Fibroblast of lung (primary cell): Measurements from ENCODE around the gene RTTN.

ENCODE experiments used
- EZH2 ChIP-seq: IDR thresholded peaks from 2 replicates; pipeline ENCODE4 v1.5.1; 2012; ENCODE audit warnings: low read length, control low read depth, mild to moderate bottlenecking; ENCODE audit errors: missing control alignments
- TF ChIP-seq, protein P1 (sequence below), 2 donors: IDR thresholded peaks in 1 of 2; conservative IDR thresholded peaks in 1 of 2; 1 replicate in 1 of 2; 2 replicates in 1 of 2; pipeline ENCODE4 v1.5.1; 2011 to 2012; ENCODE audit warnings: low read length in 2 of 2, control low read depth in 1 of 2, inconsistent platforms in 1 of 2, low read depth in 1 of 2, mild to moderate bottlenecking in 1 of 2

DNA sequence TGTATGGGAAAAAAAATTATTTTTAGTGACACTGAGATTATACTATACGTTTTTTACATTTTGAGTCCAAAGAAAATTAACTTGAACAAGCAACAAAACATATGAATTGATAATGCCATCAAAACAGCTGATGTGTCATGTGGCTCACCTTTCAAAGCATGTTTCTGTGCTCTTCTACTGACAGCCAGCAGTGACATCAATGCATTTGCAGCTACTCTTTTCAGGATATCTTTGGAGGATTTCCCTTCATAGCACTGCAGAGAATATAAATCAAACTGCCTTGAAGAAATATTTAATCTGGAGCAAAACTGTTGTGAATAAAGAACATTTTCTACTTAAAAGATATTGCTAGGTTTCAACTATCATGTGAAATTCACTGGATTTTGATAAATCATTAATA lies 174.8 kb downstream of the RTTN start:
- TF ChIP-seq, protein P1, sequence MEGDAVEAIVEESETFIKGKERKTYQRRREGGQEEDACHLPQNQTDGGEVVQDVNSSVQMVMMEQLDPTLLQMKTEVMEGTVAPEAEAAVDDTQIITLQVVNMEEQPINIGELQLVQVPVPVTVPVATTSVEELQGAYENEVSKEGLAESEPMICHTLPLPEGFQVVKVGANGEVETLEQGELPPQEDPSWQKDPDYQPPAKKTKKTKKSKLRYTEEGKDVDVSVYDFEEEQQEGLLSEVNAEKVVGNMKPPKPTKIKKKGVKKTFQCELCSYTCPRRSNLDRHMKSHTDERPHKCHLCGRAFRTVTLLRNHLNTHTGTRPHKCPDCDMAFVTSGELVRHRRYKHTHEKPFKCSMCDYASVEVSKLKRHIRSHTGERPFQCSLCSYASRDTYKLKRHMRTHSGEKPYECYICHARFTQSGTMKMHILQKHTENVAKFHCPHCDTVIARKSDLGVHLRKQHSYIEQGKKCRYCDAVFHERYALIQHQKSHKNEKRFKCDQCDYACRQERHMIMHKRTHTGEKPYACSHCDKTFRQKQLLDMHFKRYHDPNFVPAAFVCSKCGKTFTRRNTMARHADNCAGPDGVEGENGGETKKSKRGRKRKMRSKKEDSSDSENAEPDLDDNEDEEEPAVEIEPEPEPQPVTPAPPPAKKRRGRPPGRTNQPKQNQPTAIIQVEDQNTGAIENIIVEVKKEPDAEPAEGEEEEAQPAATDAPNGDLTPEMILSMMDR (conservative IDR thresholded peaks at IDR 0.05 in 1 of 2, IDR thresholded peaks at IDR 0.05 in 1 of 2; ENCODE audit: low read depth in 1 of 2, low read length in 2 of 2), result no peak
- TF ChIP-seq EZH2, result no peak
